ENCODE data around the gene METAP2.
"Not testable (repeated sequence)": the region's sequence is repeated elsewhere in the genome, so short reads cannot be mapped to it uniquely, and the experiment has no call there.

The METAP2 gene

DNA sequence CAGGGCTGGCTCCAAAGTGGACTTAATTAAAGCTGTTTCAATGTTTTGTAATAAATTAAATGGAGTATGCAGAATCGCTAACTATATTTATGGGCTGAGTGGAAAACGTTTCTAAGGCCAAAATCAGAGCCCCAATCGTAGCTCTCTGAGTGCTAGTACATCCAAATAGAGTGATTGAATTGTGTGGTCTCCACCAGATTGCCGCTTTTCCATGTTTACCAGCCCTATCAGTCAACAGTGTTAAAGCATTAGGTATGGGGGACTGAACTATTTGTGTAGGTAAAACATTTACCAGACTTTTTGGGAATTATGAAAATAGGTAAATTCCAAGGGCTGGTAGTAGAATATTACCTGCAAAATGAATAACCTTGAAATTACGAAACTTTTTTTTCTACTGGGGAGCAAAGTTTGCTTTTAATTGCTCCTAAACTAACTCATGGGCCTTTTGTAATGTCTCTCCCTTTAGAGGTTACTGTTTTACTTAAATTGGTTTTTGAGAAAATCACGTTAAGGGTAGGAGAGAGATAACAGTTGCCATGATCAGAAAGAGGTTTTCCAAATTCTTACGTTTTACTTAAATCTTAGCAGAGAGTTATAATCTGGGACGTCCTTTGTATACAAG is 28.0 kb upstream of the METAP2 start:
- Histone ChIP-seq H3K4me1 (ENCODE audit: control insufficient read depth, insufficient read depth, low read length, poor library complexity, severe bottlenecking) (peaks cover 10% of the 10 kb centered on the region), H3K9me3 (ENCODE audit: control insufficient read depth, low read length) (no peaks in the 10 kb centered on the region), H3K36me3 (ENCODE audit: control insufficient read depth, insufficient read depth, low read length) (no peaks in the 10 kb centered on the region), H3K27ac (ENCODE audit: low read depth, low read length, severe bottlenecking) (no peak overlapping the region), H3K4me3 (ENCODE audit: extremely low read depth, insufficient read depth, low read length, poor library complexity, severe bottlenecking) (no peak overlapping the region)
- 72 to 95% methylated on average over 5 to 6 of the region's 8 CpGs for WGBS, 2 experiments (ENCODE audit: insufficient coverage in 2 of 2)

DNA sequence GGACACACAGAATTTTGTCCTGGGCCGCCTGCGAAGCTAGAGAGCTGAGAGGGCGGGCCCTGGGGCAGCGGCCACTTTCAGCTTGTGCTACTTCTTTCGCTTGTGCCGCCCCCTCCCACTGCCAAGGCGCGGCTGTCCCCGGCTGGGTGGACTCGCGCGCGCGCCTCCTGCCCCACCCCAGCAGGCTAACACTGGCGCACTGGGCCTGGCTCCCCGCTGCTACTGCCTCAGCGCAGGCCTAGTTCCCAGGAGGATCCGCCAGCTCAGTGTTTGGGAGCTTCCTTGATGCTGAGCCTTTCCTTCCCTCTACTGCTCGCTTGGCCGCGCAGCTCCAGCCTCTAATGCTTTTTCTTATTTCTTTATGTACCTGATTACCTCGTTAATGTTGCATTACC is 27.4 kb upstream of the METAP2 start:
- WGBS, 2 experiments (ENCODE audit: insufficient coverage in 2 of 2), result 0 to 15% methylated on average over 6 to 17 of the region's 22 CpGs
- H3K4me1 ChIP-seq (ENCODE audit: control insufficient read depth, insufficient read depth, low read length, poor library complexity, severe bottlenecking), result peaks cover 10% of the 10 kb centered on the region
- no peak overlapping the region for H3K27ac ChIP-seq (ENCODE audit: low read depth, low read length, severe bottlenecking)
- H3K36me3 ChIP-seq (ENCODE audit: control insufficient read depth, insufficient read depth, low read length), result no peaks in the 10 kb centered on the region
- no peak overlapping the region for H3K4me3 ChIP-seq (ENCODE audit: extremely low read depth, insufficient read depth, low read length, poor library complexity, severe bottlenecking)
- H3K9me3 ChIP-seq (ENCODE audit: control insufficient read depth, low read length), result no peaks in the 10 kb centered on the region

DNA sequence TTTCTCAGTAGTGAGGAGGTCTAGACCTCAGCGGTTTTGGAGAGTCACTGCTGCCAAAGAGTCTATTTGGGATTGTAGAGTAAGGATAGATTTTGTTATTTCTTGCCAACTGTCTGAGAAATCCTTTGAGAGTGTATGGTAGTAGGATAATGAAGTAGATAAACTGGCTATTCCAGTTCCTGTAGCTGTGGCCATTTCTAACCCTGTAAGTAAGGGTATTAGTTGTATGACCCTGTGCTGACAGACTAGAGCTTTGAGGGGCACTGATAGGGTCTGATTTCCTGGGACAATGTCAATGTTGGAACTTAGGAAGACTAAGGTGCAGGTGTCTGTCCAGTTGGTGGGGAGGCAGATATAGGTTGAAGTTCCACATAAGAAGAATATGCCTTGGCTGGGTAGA is 24.3 kb upstream of the METAP2 start:
- H3K27ac ChIP-seq (ENCODE audit: low read depth, low read length, severe bottlenecking); H3K4me3 ChIP-seq (ENCODE audit: extremely low read depth, insufficient read depth, low read length, poor library complexity, severe bottlenecking); H3K9me3 ChIP-seq (ENCODE audit: control insufficient read depth, low read length); H3K4me1 ChIP-seq (ENCODE audit: control insufficient read depth, insufficient read depth, low read length, poor library complexity, severe bottlenecking); H3K36me3 ChIP-seq (ENCODE audit: control insufficient read depth, insufficient read depth, low read length): not testable (repeated sequence)
- WGBS, 2 experiments (ENCODE audit: insufficient coverage in 2 of 2), result 100% methylated on average over 1 of the region's 1 CpG; no CpG with 5 or more reads in 1 of the 2 experiments

DNA sequence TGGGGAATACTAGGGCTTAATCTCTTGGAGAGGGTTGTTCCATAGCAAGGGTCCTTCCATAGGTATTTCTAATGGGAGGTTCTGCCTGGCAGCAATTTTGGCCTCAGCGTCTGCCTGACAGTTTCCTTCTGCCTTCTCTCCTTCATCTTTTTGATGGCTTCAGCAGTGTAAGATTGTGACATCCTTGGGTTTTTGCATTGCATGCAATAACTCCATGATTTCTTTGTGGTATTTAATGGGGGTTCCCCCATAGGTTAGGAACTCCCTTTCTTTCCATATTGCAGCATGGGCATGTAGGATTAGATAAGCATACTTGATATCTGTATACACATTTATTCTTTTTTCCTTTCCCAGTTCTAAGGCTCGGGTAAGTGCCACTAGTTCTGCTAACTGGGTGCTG is 21.5 kb upstream of the METAP2 start:
- H3K4me3 ChIP-seq (ENCODE audit: extremely low read depth, insufficient read depth, low read length, poor library complexity, severe bottlenecking); H3K9me3 ChIP-seq (ENCODE audit: control insufficient read depth, low read length); H3K4me1 ChIP-seq (ENCODE audit: control insufficient read depth, insufficient read depth, low read length, poor library complexity, severe bottlenecking); H3K27ac ChIP-seq (ENCODE audit: low read depth, low read length, severe bottlenecking); H3K36me3 ChIP-seq (ENCODE audit: control insufficient read depth, insufficient read depth, low read length): not testable (repeated sequence)
- WGBS, 2 experiments (ENCODE audit: insufficient coverage in 2 of 2), result 83% methylated on average over 1 of the region's 2 CpGs; no CpG with 5 or more reads in 1 of the 2 experiments

DNA sequence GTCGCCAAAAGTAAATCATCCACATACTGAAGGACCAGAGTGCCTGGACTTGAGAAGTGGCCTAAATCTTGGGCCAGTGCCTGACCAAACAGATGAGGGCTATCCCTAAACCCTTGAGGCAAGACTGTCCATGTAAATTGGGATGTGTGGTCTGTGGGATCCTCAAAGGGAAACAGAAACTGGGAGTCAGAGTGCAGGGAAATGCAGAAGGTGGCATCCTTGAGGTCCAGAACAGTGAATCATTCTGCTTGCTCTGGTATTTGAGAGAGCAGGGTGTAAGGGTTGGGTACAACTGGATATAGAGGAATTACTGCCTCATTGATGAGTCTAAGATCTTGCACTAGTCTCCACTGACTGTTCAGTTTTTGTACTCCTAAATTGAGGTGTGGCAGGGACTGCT is 20.1 kb upstream of the METAP2 start:
- not testable (repeated sequence) for H3K4me1 ChIP-seq (ENCODE audit: control insufficient read depth, insufficient read depth, low read length, poor library complexity, severe bottlenecking); H3K9me3 ChIP-seq (ENCODE audit: control insufficient read depth, low read length); H3K4me3 ChIP-seq (ENCODE audit: extremely low read depth, insufficient read depth, low read length, poor library complexity, severe bottlenecking); H3K27ac ChIP-seq (ENCODE audit: low read depth, low read length, severe bottlenecking); H3K36me3 ChIP-seq (ENCODE audit: control insufficient read depth, insufficient read depth, low read length)
- WGBS, 2 experiments (ENCODE audit: insufficient coverage in 2 of 2), result 100% methylated on average over 1 of the region's 1 CpG

DNA sequence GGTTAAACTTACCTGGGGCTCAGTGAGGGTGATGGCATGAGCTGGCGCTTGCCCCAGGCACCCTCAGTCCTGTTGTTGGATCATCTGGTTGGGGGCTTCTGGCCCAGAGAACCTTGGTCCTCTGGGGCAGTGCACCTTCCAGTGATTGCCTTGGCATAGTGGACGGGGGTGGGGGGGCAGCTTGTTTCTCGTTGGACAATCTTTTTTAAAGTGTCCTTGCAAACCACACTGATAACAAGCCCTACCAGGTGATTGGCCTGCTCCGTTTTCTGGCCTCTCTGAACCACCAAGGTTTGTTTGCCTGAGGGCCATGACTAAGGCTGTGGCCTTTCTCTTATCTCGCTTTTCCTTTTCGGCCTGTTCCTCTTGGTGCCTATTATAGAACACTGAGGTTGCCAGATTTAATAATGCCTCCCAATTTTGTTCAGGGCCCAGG is 19.2 kb upstream of the METAP2 start:
- 86 to 91% methylated on average over 5 to 6 of the region's 6 CpGs for WGBS, 2 experiments (ENCODE audit: insufficient coverage in 2 of 2)
- not testable (repeated sequence) for H3K4me3 ChIP-seq (ENCODE audit: extremely low read depth, insufficient read depth, low read length, poor library complexity, severe bottlenecking); H3K36me3 ChIP-seq (ENCODE audit: control insufficient read depth, insufficient read depth, low read length); H3K27ac ChIP-seq (ENCODE audit: low read depth, low read length, severe bottlenecking); H3K9me3 ChIP-seq (ENCODE audit: control insufficient read depth, low read length); H3K4me1 ChIP-seq (ENCODE audit: control insufficient read depth, insufficient read depth, low read length, poor library complexity, severe bottlenecking)

DNA sequence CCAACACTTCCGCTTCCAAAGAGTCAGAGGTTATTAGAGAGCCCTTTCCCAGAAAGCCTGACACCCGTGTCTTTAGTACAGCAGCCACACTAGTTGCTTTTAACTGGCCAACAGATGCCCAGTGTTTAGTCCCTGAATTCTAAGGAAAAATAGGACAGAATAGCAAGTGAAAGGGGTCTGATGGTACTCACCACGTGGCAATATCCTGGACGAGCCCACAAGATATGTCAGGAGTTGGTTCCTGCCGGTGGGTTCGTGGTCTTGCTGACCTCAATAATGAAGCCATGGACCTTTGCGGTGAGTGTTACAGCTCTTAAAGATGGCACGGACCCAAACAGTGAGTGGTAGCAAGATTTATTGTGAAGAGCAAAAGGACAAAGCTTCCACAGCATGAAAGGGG is 16.3 kb upstream of the METAP2 start:
- not testable (repeated sequence) for H3K4me3 ChIP-seq (ENCODE audit: extremely low read depth, insufficient read depth, low read length, poor library complexity, severe bottlenecking); H3K36me3 ChIP-seq (ENCODE audit: control insufficient read depth, insufficient read depth, low read length); H3K27ac ChIP-seq (ENCODE audit: low read depth, low read length, severe bottlenecking); H3K4me1 ChIP-seq (ENCODE audit: control insufficient read depth, insufficient read depth, low read length, poor library complexity, severe bottlenecking); H3K9me3 ChIP-seq (ENCODE audit: control insufficient read depth, low read length)
- 90 to 95% methylated on average over 7 to 8 of the region's 8 CpGs for WGBS, 2 experiments (ENCODE audit: insufficient coverage in 2 of 2)

DNA sequence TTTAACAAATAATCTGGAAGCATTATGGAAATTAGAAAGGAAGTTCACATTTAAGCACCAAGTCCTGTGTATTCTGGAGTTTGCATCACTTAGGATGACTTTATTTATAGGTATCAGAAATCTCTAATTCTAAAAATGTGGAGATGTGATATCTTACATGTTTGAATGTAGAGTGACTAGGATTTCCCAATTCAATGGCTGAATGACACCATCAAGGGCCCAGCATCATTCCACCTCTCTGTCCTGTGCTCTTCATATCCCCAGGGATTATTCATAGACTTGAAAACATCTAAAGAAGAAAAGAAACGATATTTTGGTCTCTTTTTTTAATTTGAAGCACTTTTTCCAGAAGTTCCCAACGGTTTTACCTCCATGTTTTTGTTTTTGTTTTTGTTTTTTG is 15.2 kb upstream of the METAP2 start:
- WGBS, 2 experiments (ENCODE audit: insufficient coverage in 2 of 2), result 73% methylated on average over 2 of the region's 2 CpGs; no CpG with 5 or more reads in 1 of the 2 experiments
- H3K4me3 ChIP-seq (ENCODE audit: extremely low read depth, insufficient read depth, low read length, poor library complexity, severe bottlenecking), result no peak overlapping the region
- peaks cover 4% of the 10 kb centered on the region for H3K9me3 ChIP-seq (ENCODE audit: control insufficient read depth, low read length)
- H3K4me1 ChIP-seq (ENCODE audit: control insufficient read depth, insufficient read depth, low read length, poor library complexity, severe bottlenecking), result no peaks in the 10 kb centered on the region
- no peaks in the 10 kb centered on the region for H3K36me3 ChIP-seq (ENCODE audit: control insufficient read depth, insufficient read depth, low read length)
- no peak overlapping the region for H3K27ac ChIP-seq (ENCODE audit: low read depth, low read length, severe bottlenecking)

DNA sequence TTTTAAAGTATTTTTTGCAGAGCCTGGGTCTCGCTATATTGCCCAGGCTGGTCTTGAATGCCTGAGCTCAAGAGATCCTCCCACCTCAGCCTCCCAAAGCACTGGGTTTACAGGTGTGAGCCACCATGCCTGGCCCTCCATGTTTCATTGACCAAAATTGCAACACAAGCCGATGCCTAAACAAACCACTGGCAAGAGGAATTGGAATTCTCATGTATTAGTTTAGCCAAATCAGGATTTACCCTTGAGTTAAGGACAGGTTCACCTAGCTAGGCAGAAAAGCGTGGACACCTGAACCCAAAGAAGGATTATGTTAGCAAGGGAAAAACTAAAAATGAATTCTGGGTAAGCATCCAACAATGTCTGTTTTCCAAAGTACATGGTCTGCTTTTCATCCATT is 14.6 kb upstream of the METAP2 start:
- H3K4me3 ChIP-seq (ENCODE audit: extremely low read depth, insufficient read depth, low read length, poor library complexity, severe bottlenecking), result no peak overlapping the region
- H3K27ac ChIP-seq (ENCODE audit: low read depth, low read length, severe bottlenecking), result no peak overlapping the region
- WGBS, 2 experiments (ENCODE audit: insufficient coverage in 2 of 2), result 85 to 88% methylated on average over 1 to 2 of the region's 3 CpGs
- H3K36me3 ChIP-seq (ENCODE audit: control insufficient read depth, insufficient read depth, low read length), result no peaks in the 10 kb centered on the region
- no peaks in the 10 kb centered on the region for H3K4me1 ChIP-seq (ENCODE audit: control insufficient read depth, insufficient read depth, low read length, poor library complexity, severe bottlenecking)
- H3K9me3 ChIP-seq (ENCODE audit: control insufficient read depth, low read length), result peaks cover 4% of the 10 kb centered on the region

DNA sequence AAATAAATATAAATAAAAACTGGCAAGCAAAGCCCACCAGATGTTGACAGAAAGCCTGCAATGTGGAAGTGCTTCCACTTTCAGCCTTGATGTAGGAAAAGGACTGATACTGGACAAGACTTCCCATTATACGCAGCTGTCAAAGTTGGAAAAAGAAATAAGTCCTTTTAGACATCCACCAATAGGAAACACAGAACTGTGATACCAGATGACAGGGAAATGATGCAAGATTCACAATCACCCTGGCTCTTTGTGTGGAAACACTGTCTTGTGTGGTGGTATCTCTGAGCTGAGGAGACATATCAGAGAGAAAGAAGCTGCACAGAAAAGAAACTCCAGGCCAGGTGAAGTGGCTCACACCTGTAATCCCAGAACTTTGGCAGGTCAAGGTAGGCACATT is 13.8 kb upstream of the METAP2 start:
- WGBS, 2 experiments (ENCODE audit: insufficient coverage in 2 of 2), result no CpG with 5 or more reads among the region's 1 CpG
- Histone ChIP-seq H3K27ac (ENCODE audit: low read depth, low read length, severe bottlenecking) (no peak overlapping the region), H3K4me1 (ENCODE audit: control insufficient read depth, insufficient read depth, low read length, poor library complexity, severe bottlenecking) (no peaks in the 10 kb centered on the region), H3K36me3 (ENCODE audit: control insufficient read depth, insufficient read depth, low read length) (no peaks in the 10 kb centered on the region), H3K4me3 (ENCODE audit: extremely low read depth, insufficient read depth, low read length, poor library complexity, severe bottlenecking) (no peak overlapping the region), H3K9me3 (ENCODE audit: control insufficient read depth, low read length) (peaks cover 4% of the 10 kb centered on the region)

DNA sequence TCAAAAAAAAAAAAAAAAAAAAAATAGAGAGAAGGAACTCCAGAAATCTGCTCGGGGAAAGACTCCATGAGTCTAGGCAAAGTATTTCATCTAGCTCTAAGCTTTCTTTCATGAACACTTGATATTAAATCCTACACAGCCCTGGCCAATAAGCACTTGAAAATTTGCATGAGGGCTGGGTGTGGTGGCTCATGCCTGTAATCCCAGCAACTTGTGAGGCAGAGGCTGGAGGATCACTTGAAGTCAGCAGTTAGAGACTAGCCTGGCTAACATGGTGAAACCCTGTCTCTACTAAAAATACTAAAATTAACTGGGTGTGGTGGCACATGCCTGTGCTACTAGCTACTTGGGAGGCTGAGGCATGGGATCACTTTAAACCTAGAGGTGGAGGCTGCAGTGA is 13.1 kb upstream of the METAP2 start:
- no CpG with 5 or more reads among the region's 1 CpG for WGBS, 2 experiments (ENCODE audit: insufficient coverage in 2 of 2)

More for the DNA sequence above, 13.1 kb upstream of the METAP2 start:
- H3K4me3 ChIP-seq (ENCODE audit: extremely low read depth, insufficient read depth, low read length, poor library complexity, severe bottlenecking), result no peak overlapping the region
- no peak overlapping the region for H3K27ac ChIP-seq (ENCODE audit: low read depth, low read length, severe bottlenecking)
- no peaks in the 10 kb centered on the region for H3K36me3 ChIP-seq (ENCODE audit: control insufficient read depth, insufficient read depth, low read length)
- no peaks in the 10 kb centered on the region for H3K4me1 ChIP-seq (ENCODE audit: control insufficient read depth, insufficient read depth, low read length, poor library complexity, severe bottlenecking)
- peaks cover 4% of the 10 kb centered on the region for H3K9me3 ChIP-seq (ENCODE audit: control insufficient read depth, low read length)
